ENCODE measurements around the gene PLXNA2. TPM values are rescaled to one million over a fixed set of nuclear protein-coding genes. Genes with fewer than 3 reads are reported as not detected.

The PLXNA2 gene
- total and polyA plus RNA-seq, 7 experiments from 2014 or later, result 0.70 to 5.4 (median 1.4) TPM; not detected in 2

- no peak overlapping the region for H3K27ac Mint-ChIP-seq
- Histone ChIP-seq H3K4me3 (ENCODE audit: low read length) (no peak overlapping the region), H3K27me3 (ENCODE audit: control insufficient read depth in 2 of 2, insufficient read depth in 2 of 2, low read length in 2 of 2) (no peaks in the 10 kb centered on the region), H3K27ac (ENCODE audit: low read depth, low read length) (no peak overlapping the region), H3K36me3 (ENCODE audit: control insufficient read depth in 2 of 3, insufficient read depth in 3 of 3, low read length in 3 of 3) (no peaks in the 10 kb centered on the region), H3K9me3 (ENCODE audit: control insufficient read depth in 2 of 3, low read length in 3 of 3) (no peaks in the 10 kb centered on the region), H3K4me1 (ENCODE audit: control insufficient read depth in 2 of 2, insufficient read depth in 2 of 2, low read length in 2 of 2) (no peaks in the 10 kb centered on the region)
- peaks cover 0 to 12% (median 0%) of the 10 kb centered on the region in 5 donors for H3K27me3 Mint-ChIP-seq
- ATAC-seq, result no peak
- no peak for DNase-seq
- ChIA-PET POLR2A (no interaction called here), CTCF (no interaction called here)
- no peak overlapping the region for H3K4me3 Mint-ChIP-seq
- intact Hi-C loops (cut with micrococcal nuclease), result no loop called here
- H3K36me3 Mint-ChIP-seq, result no peaks in the 10 kb centered on the region
- peaks cover 0 to 3% (median 0%) of the 10 kb centered on the region in 11 donors for H3K9me3 Mint-ChIP-seq
- peaks cover 0 to 3% (median 0%) of the 10 kb centered on the region in 7 donors for H3K4me1 Mint-ChIP-seq
These were observed 233.6 kb downstream of the PLXNA2 start for GRCh38 chr1:208010487-208011071.

GRCh38 chr1:208009706-208010444 lies 234.3 kb downstream of the PLXNA2 start:
- Histone ChIP-seq H3K9me3 (ENCODE audit: control insufficient read depth in 2 of 3, low read length in 3 of 3) (no peaks in the 10 kb centered on the region), H3K36me3 (ENCODE audit: control insufficient read depth in 2 of 3, insufficient read depth in 3 of 3, low read length in 3 of 3) (no peaks in the 10 kb centered on the region), H3K4me3 (ENCODE audit: low read length) (no peak overlapping the region), H3K27me3 (ENCODE audit: control insufficient read depth in 2 of 2, insufficient read depth in 2 of 2, low read length in 2 of 2) (no peaks in the 10 kb centered on the region), H3K4me1 (ENCODE audit: control insufficient read depth in 2 of 2, insufficient read depth in 2 of 2, low read length in 2 of 2) (no peaks in the 10 kb centered on the region), H3K27ac (ENCODE audit: low read depth, low read length) (no peak overlapping the region)
- H3K4me3 Mint-ChIP-seq, result no peak overlapping the region
- ATAC-seq (no peak), DNase-seq (no peak)
- peaks cover 0 to 3% (median 0%) of the 10 kb centered on the region in 11 donors for H3K9me3 Mint-ChIP-seq
- intact Hi-C loops (cut with micrococcal nuclease), result no loop called here
- peaks cover 0 to 3% (median 0%) of the 10 kb centered on the region in 7 donors for H3K4me1 Mint-ChIP-seq
- CTCF ChIA-PET, result no interaction called here
- no peak overlapping the region for H3K27ac Mint-ChIP-seq
- no peaks in the 10 kb centered on the region for H3K36me3 Mint-ChIP-seq
- peaks cover 0 to 12% (median 0%) of the 10 kb centered on the region in 5 donors for H3K27me3 Mint-ChIP-seq
- POLR2A ChIA-PET, result no interaction called here

GRCh38 chr1:208009303-208009702 lies 234.9 kb downstream of the PLXNA2 start:
- Histone ChIP-seq H3K27me3 (ENCODE audit: control insufficient read depth in 2 of 2, insufficient read depth in 2 of 2, low read length in 2 of 2) (no peaks in the 10 kb centered on the region), H3K4me1 (ENCODE audit: control insufficient read depth in 2 of 2, insufficient read depth in 2 of 2, low read length in 2 of 2) (no peaks in the 10 kb centered on the region)

DNA sequence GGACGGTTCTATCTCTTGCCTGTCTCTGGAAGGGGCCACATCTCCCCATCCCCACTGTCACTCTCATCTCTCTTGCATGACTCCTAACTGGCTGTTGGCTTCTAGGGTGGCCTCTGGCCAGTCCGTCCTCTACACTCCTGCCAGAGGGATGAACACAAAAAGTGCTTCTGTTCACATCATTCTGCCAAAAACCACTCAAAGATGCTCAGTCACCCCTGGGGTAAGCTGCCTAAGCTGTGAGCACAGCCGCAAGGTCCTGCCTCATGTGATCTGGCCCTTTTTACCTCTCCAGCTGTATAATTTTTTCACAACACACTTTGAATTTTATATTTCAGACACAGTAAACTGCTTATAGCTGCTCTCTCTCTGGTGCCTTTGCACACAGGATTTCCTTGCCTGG lies 235.7 kb downstream of the PLXNA2 start:
- no peak for ATAC-seq
- no peak for DNase-seq
- CTCF ChIA-PET, result no interaction called here
- H3K27ac ChIP-seq (ENCODE audit: low read depth, low read length), result no peak overlapping the region
- Mint-ChIP-seq H3K27me3 (peaks cover 0 to 10% (median 0%) of the 10 kb centered on the region in 5 donors), H3K4me1 (peaks cover 0 to 3% (median 0%) of the 10 kb centered on the region in 7 donors), H3K4me3 (no peak overlapping the region), H3K36me3 (no peaks in the 10 kb centered on the region), H3K27ac (no peak overlapping the region), H3K9me3 (peaks cover 0 to 3% (median 0%) of the 10 kb centered on the region in 11 donors)
- H3K4me3 ChIP-seq (ENCODE audit: low read length), result no peak overlapping the region
- no peaks in the 10 kb centered on the region for H3K9me3 ChIP-seq (ENCODE audit: control insufficient read depth in 2 of 3, low read length in 3 of 3)
- H3K36me3 ChIP-seq (ENCODE audit: control insufficient read depth in 2 of 3, insufficient read depth in 3 of 3, low read length in 3 of 3), result no peaks in the 10 kb centered on the region
- intact Hi-C loops (cut with micrococcal nuclease), result no loop called here
- no peaks in the 10 kb centered on the region for H3K4me1 ChIP-seq (ENCODE audit: control insufficient read depth in 2 of 2, insufficient read depth in 2 of 2, low read length in 2 of 2)
- H3K27me3 ChIP-seq (ENCODE audit: control insufficient read depth in 2 of 2, insufficient read depth in 2 of 2, low read length in 2 of 2), result no peaks in the 10 kb centered on the region
- POLR2A ChIA-PET, result no interaction called here

More at GRCh38 chr1:208009303-208009702, 234.9 kb downstream of the PLXNA2 start:
- ATAC-seq, result no peak
- H3K9me3 Mint-ChIP-seq, result peaks cover 0 to 3% (median 0%) of the 10 kb centered on the region in 11 donors
- H3K27me3 Mint-ChIP-seq, result peaks cover 0 to 12% (median 0%) of the 10 kb centered on the region in 5 donors
- H3K4me3 Mint-ChIP-seq, result no peak overlapping the region
- peaks cover 0 to 3% (median 0%) of the 10 kb centered on the region in 7 donors for H3K4me1 Mint-ChIP-seq
- H3K9me3 ChIP-seq (ENCODE audit: control insufficient read depth in 2 of 3, low read length in 3 of 3), result no peaks in the 10 kb centered on the region
- no peaks in the 10 kb centered on the region for H3K36me3 ChIP-seq (ENCODE audit: control insufficient read depth in 2 of 3, insufficient read depth in 3 of 3, low read length in 3 of 3)
- no peak overlapping the region for H3K27ac ChIP-seq (ENCODE audit: low read depth, low read length)
- CTCF ChIA-PET, result no interaction called here
- intact Hi-C loops (cut with micrococcal nuclease), result no loop called here
- H3K27ac Mint-ChIP-seq, result no peak overlapping the region
- H3K4me3 ChIP-seq (ENCODE audit: low read length), result no peak overlapping the region
- POLR2A ChIA-PET, result no interaction called here
- DNase-seq, result no peak
- H3K36me3 Mint-ChIP-seq, result no peaks in the 10 kb centered on the region

- intact Hi-C loops (cut with micrococcal nuclease), result no loop called here
- Histone ChIP-seq H3K27me3 (ENCODE audit: control insufficient read depth in 2 of 2, insufficient read depth in 2 of 2, low read length in 2 of 2) (no peaks in the 10 kb centered on the region), H3K4me3 (ENCODE audit: low read length) (no peak overlapping the region), H3K27ac (ENCODE audit: low read depth, low read length) (no peak overlapping the region), H3K9me3 (ENCODE audit: control insufficient read depth in 2 of 3, low read length in 3 of 3) (no peaks in the 10 kb centered on the region), H3K4me1 (ENCODE audit: control insufficient read depth in 2 of 2, insufficient read depth in 2 of 2, low read length in 2 of 2) (no peaks in the 10 kb centered on the region), H3K36me3 (ENCODE audit: control insufficient read depth in 2 of 3, insufficient read depth in 3 of 3, low read length in 3 of 3) (no peaks in the 10 kb centered on the region)
- no peak overlapping the region for H3K27ac Mint-ChIP-seq
- H3K4me1 Mint-ChIP-seq, result peaks cover 0 to 3% (median 0%) of the 10 kb centered on the region in 7 donors
- CTCF ChIA-PET, result no interaction called here
- peaks cover 0 to 5% (median 0%) of the 10 kb centered on the region in 5 donors for H3K27me3 Mint-ChIP-seq
- H3K9me3 Mint-ChIP-seq, result peaks cover 0 to 3% (median 0%) of the 10 kb centered on the region in 11 donors
- POLR2A ChIA-PET, result no interaction called here
- no peak overlapping the region for H3K4me3 Mint-ChIP-seq
- ATAC-seq (no peak), DNase-seq (no peak)
- H3K36me3 Mint-ChIP-seq, result no peaks in the 10 kb centered on the region
These were observed 236.2 kb downstream of the PLXNA2 start for GRCh38 chr1:208007938-208008342.

DNA sequence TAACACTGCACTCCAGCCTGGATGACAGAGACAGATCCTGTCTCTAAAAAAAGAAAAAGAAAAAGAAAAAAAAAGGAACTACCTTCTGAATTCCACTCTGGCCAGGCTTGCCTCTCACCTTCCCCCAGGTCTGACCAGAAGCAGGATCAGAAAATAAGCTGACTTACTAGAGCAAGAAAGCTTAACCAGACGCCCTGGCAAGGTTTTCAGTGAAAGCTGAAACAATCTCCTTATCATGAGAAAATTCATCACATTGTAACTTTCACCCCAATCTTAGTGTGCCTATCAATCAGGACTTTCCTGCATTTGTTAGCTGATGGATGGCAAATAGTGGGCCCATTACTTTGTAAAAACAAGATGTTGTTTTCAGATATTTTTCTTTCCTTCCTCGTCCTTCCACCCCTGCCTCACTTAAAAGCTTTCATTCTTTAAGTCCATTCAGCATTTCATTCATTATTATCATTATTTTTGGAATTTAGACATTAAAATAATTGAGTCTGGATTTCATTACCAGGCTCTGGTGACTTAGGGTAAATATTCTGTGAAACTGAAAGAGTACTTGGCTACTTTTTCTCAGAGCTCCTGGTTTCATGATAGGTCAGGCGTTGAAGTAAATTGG lies 236.8 kb downstream of the PLXNA2 start:
- ChIA-PET POLR2A (no interaction called here), CTCF (no interaction called here)
- Histone ChIP-seq H3K4me1 (ENCODE audit: control insufficient read depth in 2 of 2, insufficient read depth in 2 of 2, low read length in 2 of 2) (no peaks in the 10 kb centered on the region), H3K27ac (ENCODE audit: low read depth, low read length) (no peak overlapping the region), H3K36me3 (ENCODE audit: control insufficient read depth in 2 of 3, insufficient read depth in 3 of 3, low read length in 3 of 3) (no peaks in the 10 kb centered on the region), H3K27me3 (ENCODE audit: control insufficient read depth in 2 of 2, insufficient read depth in 2 of 2, low read length in 2 of 2) (no peaks in the 10 kb centered on the region), H3K4me3 (ENCODE audit: low read length) (no peak overlapping the region), H3K9me3 (ENCODE audit: control insufficient read depth in 2 of 3, low read length in 3 of 3) (no peaks in the 10 kb centered on the region)
- intact Hi-C loops (cut with micrococcal nuclease), result no loop called here
- peaks cover 0 to 5% (median 4%) of the 10 kb centered on the region in 5 donors for H3K27me3 Mint-ChIP-seq
- H3K4me1 Mint-ChIP-seq, result peaks cover 0 to 3% (median 0%) of the 10 kb centered on the region in 7 donors
- H3K9me3 Mint-ChIP-seq, result peaks cover 0 to 3% (median 0%) of the 10 kb centered on the region in 11 donors
- no peak overlapping the region for H3K27ac Mint-ChIP-seq
- DNase-seq (no peak), ATAC-seq (no peak)
- no peak overlapping the region for H3K4me3 Mint-ChIP-seq
- no peaks in the 10 kb centered on the region for H3K36me3 Mint-ChIP-seq

All from naive thymus-derived CD4-positive, alpha-beta T cell (primary cell).